Calu3 (cell line): ENCODE results near the gene CHN2. TPM values are rescaled to one million over a fixed set of nuclear protein-coding genes. Genes with fewer than 3 reads are reported as not detected.

ENCODE experiments used
- BruUV-seq: library from RNA; stranded (reverse); fragments of 400-500 nt; replicated peaks from 2 replicates; lab custom pipeline; 2021; lab: Mats Ljungman, UMichigan
- CTCF ChIA-PET: fragments of 300-600 bp; sonication (Branson Sonifier 250); formaldehyde crosslinking; loops from one replicate; lab custom pipeline; 2022; ENCODE audit warnings: antibody characterized with exemption; lab: Charles Lee
- DNase-seq: peaks from one replicate; pipeline ENCODE4 v3.0.0; 2022
- H3K27ac Mint-ChIP-seq: one replicate; pipeline ENCODE4 v1.8.0; 2022; ENCODE audit warnings: mixed read lengths; ENCODE audit not compliant: unreplicated experiment
- H3K27me3 Mint-ChIP-seq: one replicate; pipeline ENCODE4 v1.8.0; 2022; ENCODE audit warnings: mixed read lengths; ENCODE audit not compliant: unreplicated experiment
- H3K36me3 Mint-ChIP-seq: one replicate; pipeline ENCODE4 v1.8.0; 2022; ENCODE audit warnings: mild to moderate bottlenecking, moderate library complexity, mixed read lengths; ENCODE audit not compliant: insufficient read depth, unreplicated experiment
- H3K4me1 Mint-ChIP-seq: one replicate; pipeline ENCODE4 v1.8.0; 2022; ENCODE audit warnings: mild to moderate bottlenecking, low read depth, mixed read lengths; ENCODE audit not compliant: unreplicated experiment
- H3K4me3 Mint-ChIP-seq: one replicate; pipeline ENCODE4 v1.8.0; 2022; ENCODE audit warnings: mild to moderate bottlenecking, low read depth, moderate library complexity, mixed read lengths; ENCODE audit not compliant: unreplicated experiment
- H3K9me3 Mint-ChIP-seq: one replicate; pipeline ENCODE4 v1.8.0; 2022; ENCODE audit warnings: low read depth, mixed read lengths; ENCODE audit not compliant: unreplicated experiment
- CTCF ChIP-seq: fragments of 200-600 bp; IDR thresholded peaks from one replicate; pipeline ENCODE4 v1.8.0; 2022; ENCODE audit warnings: antibody characterized with exemption; ENCODE audit not compliant: unreplicated experiment
- intact Hi-C: fragments of 100-400 bp; cut with micrococcal nuclease; formaldehyde crosslinking; loops from one replicate; pipeline ENCODE4 v1.10.0; 2022; ENCODE audit not compliant: unreplicated experiment
- total RNA-seq: library from RNA; stranded (reverse); gene quantifications from 2 replicates; pipeline ENCODE4 v1.2.3, GENCODE V29; 2022

The CHN2 gene
- total RNA-seq, 1 experiment from 2014 or later: 12.4 TPM

GRCh38 chr7:29281782-29282541 is 87.4 kb downstream of the CHN2 start:
- intact Hi-C loops: no loop called here
- no peak for DNase-seq
- H3K36me3 Mint-ChIP-seq: no peaks in the 10 kb centered on the region
- no peaks in the 10 kb centered on the region for H3K9me3 Mint-ChIP-seq
- TF ChIP-seq CTCF: no peak
- peaks cover 15% of the 10 kb centered on the region for H3K27me3 Mint-ChIP-seq
- H3K4me3 Mint-ChIP-seq: no peak overlapping the region
- peaks cover 19% of the 10 kb centered on the region for H3K4me1 Mint-ChIP-seq
- no TSS peak for BruUV-seq
- H3K27ac Mint-ChIP-seq: no peak overlapping the region
- CTCF ChIA-PET: interaction anchor here (0.9 kb wide), 1 partner anchor 92 kb away, joined by 3 read pairs; no protein-coding TSS in a partner anchor

GRCh38 chr7:29282819-29283414 is 88.3 kb downstream of the CHN2 start:
- peaks cover 29% of the 10 kb centered on the region for H3K4me1 Mint-ChIP-seq
- intact Hi-C loops: no loop called here
- H3K9me3 Mint-ChIP-seq: no peaks in the 10 kb centered on the region
- no peaks in the 10 kb centered on the region for H3K36me3 Mint-ChIP-seq
- peaks cover 15% of the 10 kb centered on the region for H3K27me3 Mint-ChIP-seq
- CTCF ChIA-PET: interaction anchor here (0.6 to 0.9 kb wide), 3 partner anchors 30 to 1393 kb away, joined by 3 to 9 read pairs (median 6); no protein-coding TSS in a partner anchor
- TF ChIP-seq CTCF: no peak
- H3K27ac Mint-ChIP-seq: no peak overlapping the region
- no peak for DNase-seq
- no TSS peak for BruUV-seq
- H3K4me3 Mint-ChIP-seq: no peak overlapping the region

GRCh38 chr7:29284696-29285443 is 90.3 kb downstream of the CHN2 start:
- intact Hi-C loops: loop anchor here (2.0 kb wide), 1 partner anchor 28 kb away; no protein-coding TSS in a partner anchor
- no peak for DNase-seq
- no peak for TF ChIP-seq CTCF
- H3K4me1 Mint-ChIP-seq: peaks cover 40% of the 10 kb centered on the region
- no peaks in the 10 kb centered on the region for H3K9me3 Mint-ChIP-seq
- BruUV-seq: no TSS peak
- H3K36me3 Mint-ChIP-seq: no peaks in the 10 kb centered on the region
- peak overlapping the region; percentile 82 for H3K27ac Mint-ChIP-seq
- peaks cover 5% of the 10 kb centered on the region for H3K27me3 Mint-ChIP-seq
- CTCF ChIA-PET: no interaction called here
- H3K4me3 Mint-ChIP-seq: no peak overlapping the region

GRCh38 chr7:29285444-29285793 is 90.8 kb downstream of the CHN2 start:
- intact Hi-C loops: loop anchor here (2.0 kb wide), 1 partner anchor 29 kb away; no protein-coding TSS in a partner anchor
- Mint-ChIP-seq H3K4me1 (peaks cover 40% of the 10 kb centered on the region), H3K4me3 (no peak overlapping the region), H3K27me3 (no peaks in the 10 kb centered on the region), H3K36me3 (no peaks in the 10 kb centered on the region), H3K9me3 (no peaks in the 10 kb centered on the region), H3K27ac (peak overlapping the region; percentile 82)
- CTCF ChIA-PET: interaction anchor here (0.5 kb wide), 1 partner anchor 44 kb away, joined by 4 read pairs; no protein-coding TSS in a partner anchor
- TF ChIP-seq CTCF: no peak
- BruUV-seq: no TSS peak
- DNase-seq: peak; percentile 74
